Measurements from ENCODE around the gene PCBP4.
"Not testable (repeated sequence)": the region's sequence is repeated elsewhere in the genome, so short reads cannot be mapped to it uniquely, and the experiment has no call there.

Gene PCBP4

GRCh38 chr3:51941463-51941797, 25.8 kb downstream of the PCBP4 start:
- no peak for DNase-seq (ENCODE audit: low read depth in 1 of 2, low spot score in 1 of 2)

- no peak for DNase-seq (ENCODE audit: low read depth in 1 of 2, low spot score in 1 of 2)
These were observed 26.4 kb downstream of the PCBP4 start for GRCh38 chr3:51940648-51941462.

GRCh38 chr3:51938780-51939425, 28.4 kb downstream of the PCBP4 start:
- no peak for DNase-seq (ENCODE audit: low read depth in 1 of 2, low spot score in 1 of 2)

- DNase-seq (ENCODE audit: low read depth in 1 of 2, low spot score in 1 of 2) = no peak
These were observed 29.4 kb downstream of the PCBP4 start for GRCh38 chr3:51937611-51938450.

GRCh38 chr3:51937014-51937413, 30.2 kb downstream of the PCBP4 start:
- no peak for DNase-seq (ENCODE audit: low read depth in 1 of 2, low spot score in 1 of 2)

GRCh38 chr3:51935886-51936755, 31.1 kb downstream of the PCBP4 start:
- no peak for DNase-seq (ENCODE audit: low read depth in 1 of 2, low spot score in 1 of 2)

- no peak for DNase-seq (ENCODE audit: low read depth in 1 of 2, low spot score in 1 of 2)
These were observed 32.0 kb downstream of the PCBP4 start for GRCh38 chr3:51934991-51935885.

GRCh38 chr3:51934139-51934850, 33.0 kb downstream of the PCBP4 start:
- no peak for DNase-seq (ENCODE audit: low read depth in 1 of 2, low spot score in 1 of 2)

- DNase-seq (ENCODE audit: low read depth in 1 of 2, low spot score in 1 of 2) = no peak
These were observed 33.6 kb downstream of the PCBP4 start for GRCh38 chr3:51933471-51934138.

- no peak for DNase-seq (ENCODE audit: low read depth in 1 of 2, low spot score in 1 of 2)
These were observed 34.5 kb downstream of the PCBP4 start for GRCh38 chr3:51932471-51933370.

- no peak for DNase-seq (ENCODE audit: low read depth in 1 of 2, low spot score in 1 of 2)
These were observed 35.5 kb downstream of the PCBP4 start for GRCh38 chr3:51931756-51932155.

- no peak for DNase-seq (ENCODE audit: low read depth in 1 of 2, low spot score in 1 of 2)
These were observed 36.8 kb downstream of the PCBP4 start for GRCh38 chr3:51930439-51930838.

- DNase-seq (ENCODE audit: low read depth in 1 of 2, low spot score in 1 of 2) = no peak
These were observed 37.7 kb downstream of the PCBP4 start for GRCh38 chr3:51929420-51930003.

- DNase-seq (ENCODE audit: low read depth in 1 of 2, low spot score in 1 of 2) = not testable (repeated sequence)
These were observed 38.3 kb downstream of the PCBP4 start for GRCh38 chr3:51928981-51929380.

GRCh38 chr3:51928438-51928837, 38.8 kb downstream of the PCBP4 start:
- no peak for DNase-seq (ENCODE audit: low read depth in 1 of 2, low spot score in 1 of 2)

GRCh38 chr3:51927061-51927977, 39.9 kb downstream of the PCBP4 start:
- no peak for DNase-seq (ENCODE audit: low read depth in 1 of 2, low spot score in 1 of 2)

Measured in stimulated activated CD4-positive, alpha-beta T cell treated with anti-CD3 and anti-CD28 coated beads, Interleukin-15, amount 100 ng/mL, for 1 hour (primary cell).